NB4 (cell line): Measurements from ENCODE around the gene ZNF831.

Experiments
- CTCF ChIP-seq: IDR thresholded peaks from one replicate; pipeline ENCODE4 v1.5.1; 2012; ENCODE audit warnings: low read depth, low read length
- MAX ChIP-seq: IDR thresholded peaks from 2 replicates; pipeline ENCODE4 v1.6.1; 2011; ENCODE audit warnings: low read depth, low read length
- MYC ChIP-seq: IDR thresholded peaks from 2 replicates; pipeline ENCODE4 v1.6.1; 2011; ENCODE audit warnings: low read depth, low read length
- POLR2A ChIP-seq: IDR thresholded peaks from 2 replicates; pipeline ENCODE4 v1.6.1; 2011; ENCODE audit warnings: mild to moderate bottlenecking; ENCODE audit not compliant: insufficient read length; ENCODE audit errors: extremely low read depth

GRCh38 chr20:59159091-59159490 is 4.5 kb upstream of the ZNF831 start:
- no peak for TF ChIP-seq POLR2A
- TF ChIP-seq CTCF = no peak
- no peak for TF ChIP-seq MYC
- no peak for TF ChIP-seq MAX
